Thoracic aorta (tissue), 2 donors: ENCODE data around the gene PHKA1. TPM values are rescaled to one million over a fixed set of nuclear protein-coding genes. Genes with fewer than 3 reads are reported as not detected.

Experiments
- ATAC-seq: fragments of 150-250 bp; one replicate; pipeline ENCODE4 v1.8.0; 2017; ENCODE audit warnings: low read depth; ENCODE audit not compliant: insufficient number of reproducible peaks, low FRiP score
- DNase-seq: peaks from one replicate; pipeline ENCODE4 v3.0.0-alpha.2; 2020; ENCODE audit warnings: low spot score
- H3K27ac ChIP-seq, 2 donors: fragments of 200-600 bp; sonication (generic); 1 replicate in 1 of 2; 2 replicates in 1 of 2; pipeline ENCODE4 v1.5.1; 2016; ENCODE audit warnings: mild to moderate bottlenecking in 2 of 2, moderate library complexity in 2 of 2
- H3K27me3 ChIP-seq: fragments of 200-600 bp; sonication (generic); replicated peaks from 2 replicates; pipeline ENCODE4 v1.6.0; 2016; ENCODE audit warnings: mild to moderate bottlenecking; ENCODE audit not compliant: insufficient read depth
- H3K36me3 ChIP-seq: fragments of 200-600 bp; sonication (generic); one replicate; pipeline ENCODE4 v1.5.1; 2016
- H3K4me1 ChIP-seq, 2 donors: fragments of 200-600 bp; sonication (generic); 1 replicate in 1 of 2; 2 replicates in 1 of 2; pipeline versions ENCODE4 v1.5.1 to v1.6.0; 2016; ENCODE audit warnings: low read depth in 2 of 2, mild to moderate bottlenecking in 1 of 2; ENCODE audit not compliant: control insufficient read depth in 1 of 2
- H3K4me3 ChIP-seq: fragments of 200-600 bp; sonication (generic); 2 replicates; pipeline ENCODE4 v1.5.1; 2016; ENCODE audit warnings: mild to moderate bottlenecking
- H3K9me3 ChIP-seq: fragments of 200-600 bp; sonication (generic); 2 replicates; pipeline ENCODE4 v1.5.1; 2016
- CTCF ChIP-seq: fragments of 200-600 bp; sonication (generic); IDR thresholded peaks from one replicate; pipeline ENCODE4 v1.5.1; 2019; ENCODE audit warnings: antibody characterized with exemption
- total RNA-seq, 2 donors: library from RNA; depleted of rRNA; stranded (reverse); fragments of >200 nt; gene quantifications; one replicate each; pipeline versions ENCODE4 v1.1.0 to v1.2.3, GENCODE V29; 2016

Gene PHKA1
- total RNA-seq, 2 donors from 2014 or later, result 12.5 to 24.3 TPM

- H3K9me3 ChIP-seq, result no peaks in the 10 kb centered on the region
- no peaks in the 10 kb centered on the region for H3K27me3 ChIP-seq
- no peaks in the 10 kb centered on the region for H3K4me1 ChIP-seq
- no peak overlapping the region for H3K4me3 ChIP-seq
- no peak for TF ChIP-seq CTCF
- H3K27ac ChIP-seq, result no peak overlapping the region
- H3K36me3 ChIP-seq, result no peaks in the 10 kb centered on the region
- no peak for DNase-seq
- ATAC-seq, result no peak
These were observed 47.7 kb downstream of the PHKA1 start for GRCh38 chrX:72666451-72666850.

- no peak overlapping the region for H3K4me3 ChIP-seq
- no peaks in the 10 kb centered on the region for H3K4me1 ChIP-seq
- no peak for ATAC-seq
- no peak overlapping the region for H3K27ac ChIP-seq
- no peaks in the 10 kb centered on the region for H3K27me3 ChIP-seq
- no peak for DNase-seq
- no peak for TF ChIP-seq CTCF
- no peaks in the 10 kb centered on the region for H3K36me3 ChIP-seq
- H3K9me3 ChIP-seq, result no peaks in the 10 kb centered on the region
These were observed 50.4 kb downstream of the PHKA1 start for GRCh38 chrX:72663737-72664136.

GRCh38 chrX:72662020-72662747 lies 51.9 kb downstream of the PHKA1 start:
- Histone ChIP-seq H3K27ac (no peak overlapping the region), H3K36me3 (no peaks in the 10 kb centered on the region), H3K9me3 (no peaks in the 10 kb centered on the region), H3K4me3 (no peak overlapping the region), H3K27me3 (no peaks in the 10 kb centered on the region), H3K4me1 (no peaks in the 10 kb centered on the region)
- ATAC-seq (no peak), DNase-seq (no peak)
- TF ChIP-seq CTCF, result no peak

- DNase-seq (no peak), ATAC-seq (no peak)
- no peaks in the 10 kb centered on the region for H3K36me3 ChIP-seq
- no peaks in the 10 kb centered on the region for H3K9me3 ChIP-seq
- TF ChIP-seq CTCF, result no peak
- no peaks in the 10 kb centered on the region for H3K4me1 ChIP-seq
- H3K27me3 ChIP-seq, result no peaks in the 10 kb centered on the region
- no peak overlapping the region for H3K27ac ChIP-seq
- H3K4me3 ChIP-seq, result no peak overlapping the region
These were observed 54.4 kb downstream of the PHKA1 start for GRCh38 chrX:72659723-72660122.

GRCh38 chrX:72652082-72652481 lies 62.0 kb downstream of the PHKA1 start:
- ATAC-seq (no peak), DNase-seq (no peak)
- Histone ChIP-seq H3K27me3 (no peaks in the 10 kb centered on the region), H3K4me1 (no peaks in the 10 kb centered on the region), H3K4me3 (no peak overlapping the region), H3K27ac (no peak overlapping the region), H3K9me3 (no peaks in the 10 kb centered on the region), H3K36me3 (no peaks in the 10 kb centered on the region)
- TF ChIP-seq CTCF, result no peak
